ENCODE results near the gene ANO9.

DNA sequence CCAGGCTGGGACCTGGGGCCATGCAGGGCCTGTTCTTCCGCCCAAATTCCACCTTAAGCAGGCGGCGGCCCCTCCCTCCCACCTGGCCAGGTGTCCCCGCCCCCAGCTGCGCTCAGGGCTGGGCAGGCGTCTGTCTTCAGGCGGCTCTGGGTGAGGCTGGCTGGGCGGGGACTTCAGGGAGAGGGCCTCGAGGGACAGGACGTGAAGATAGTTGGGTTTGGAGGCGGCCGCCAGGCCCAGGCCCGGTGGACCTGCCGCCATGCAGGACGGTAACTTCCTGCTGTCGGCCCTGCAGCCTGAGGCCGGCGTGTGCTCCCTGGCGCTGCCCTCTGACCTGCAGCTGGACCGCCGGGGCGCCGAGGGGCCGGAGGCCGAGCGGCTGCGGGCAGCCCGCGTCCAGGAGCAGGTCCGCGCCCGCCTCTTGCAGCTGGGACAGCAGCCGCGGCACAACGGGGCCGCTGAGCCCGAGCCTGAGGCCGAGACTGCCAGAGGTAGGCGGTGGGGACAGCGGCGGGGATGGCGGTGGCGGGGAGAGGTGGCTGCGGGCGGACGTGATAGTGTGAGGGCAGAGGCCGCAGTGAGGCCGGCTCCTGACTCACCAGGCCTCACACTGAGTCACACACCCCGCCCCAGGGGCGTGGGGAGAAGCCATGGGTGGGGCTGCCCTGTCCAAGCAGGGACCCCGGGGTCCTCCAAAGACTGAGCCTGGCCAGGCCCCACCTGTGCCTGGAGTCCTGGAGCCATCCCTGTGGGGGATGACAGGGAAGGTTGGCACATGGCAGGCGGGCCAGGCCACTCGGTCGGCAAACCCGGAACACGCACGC, 47.6 kb downstream of the ANO9 start, which contains the start of gene PKP3:
- TF ChIP-seq, protein P1, sequence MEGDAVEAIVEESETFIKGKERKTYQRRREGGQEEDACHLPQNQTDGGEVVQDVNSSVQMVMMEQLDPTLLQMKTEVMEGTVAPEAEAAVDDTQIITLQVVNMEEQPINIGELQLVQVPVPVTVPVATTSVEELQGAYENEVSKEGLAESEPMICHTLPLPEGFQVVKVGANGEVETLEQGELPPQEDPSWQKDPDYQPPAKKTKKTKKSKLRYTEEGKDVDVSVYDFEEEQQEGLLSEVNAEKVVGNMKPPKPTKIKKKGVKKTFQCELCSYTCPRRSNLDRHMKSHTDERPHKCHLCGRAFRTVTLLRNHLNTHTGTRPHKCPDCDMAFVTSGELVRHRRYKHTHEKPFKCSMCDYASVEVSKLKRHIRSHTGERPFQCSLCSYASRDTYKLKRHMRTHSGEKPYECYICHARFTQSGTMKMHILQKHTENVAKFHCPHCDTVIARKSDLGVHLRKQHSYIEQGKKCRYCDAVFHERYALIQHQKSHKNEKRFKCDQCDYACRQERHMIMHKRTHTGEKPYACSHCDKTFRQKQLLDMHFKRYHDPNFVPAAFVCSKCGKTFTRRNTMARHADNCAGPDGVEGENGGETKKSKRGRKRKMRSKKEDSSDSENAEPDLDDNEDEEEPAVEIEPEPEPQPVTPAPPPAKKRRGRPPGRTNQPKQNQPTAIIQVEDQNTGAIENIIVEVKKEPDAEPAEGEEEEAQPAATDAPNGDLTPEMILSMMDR (IDR thresholded peaks at IDR 0.05) = peak in 1 of 6 experiments; percentile 7
- TF ChIP-seq EP300 (IDR thresholded peaks at IDR 0.05) (no peak), POLR2AphosphoS5 (IDR thresholded peaks at IDR 0.05) (no peak), POLR2A (IDR thresholded peaks at IDR 0.05) (peak in 1 of 4 donors; percentile 68)

Data from upper lobe of left lung (tissue), 4 donors.